ENCODE measurements around the gene TUBB2B. TPM values are rescaled to one million over a fixed set of nuclear protein-coding genes. Genes with fewer than 3 reads are reported as not detected.

Gene TUBB2B
- total and polyA plus RNA-seq, 9 of the 15 experiments (the other 6 are each of a cell fraction or from before 2014, with no cell fraction given), result 0.11 to 9.7 (median 4.6) TPM

GRCh38 chr6:3176562-3177355 is 50.7 kb downstream of the TUBB2B start (continued):
- TF ChIP-seq ZBTB40 (IDR thresholded peaks at IDR 0.05), result peak; percentile 63
- TF ChIP-seq ZBTB40 (CRISPR knock-in tag; IDR thresholded peaks at IDR 0.05), result no peak
- TF ChIP-seq THRAP3 (IDR thresholded peaks at IDR 0.05; ENCODE audit: borderline replicate concordance), result no peak
- peak; percentile 10; the same call in 1 of the 2 replicates for TF ChIP-seq ZBTB2 (IDR thresholded peaks at IDR 0.05)
- no peak for TF ChIP-seq MCM7 (IDR thresholded peaks at IDR 0.05)
- peak; percentile 50; the same call in 1 of the 2 replicates for TF ChIP-seq ZBTB33 (CRISPR knock-in tag; IDR thresholded peaks at IDR 0.05)
- no peak for TF ChIP-seq ZBTB9 (CRISPR knock-in tag; IDR thresholded peaks at IDR 0.05)
- 0 out of 2 replicates have a peak, but pooled peaks have one; percentile 29 for TF ChIP-seq MYC (IDR thresholded peaks at IDR 0.05; ENCODE audit: low read depth, low read length)
- TF ChIP-seq MYC (CRISPR knock-in tag; IDR thresholded peaks at IDR 0.05; ENCODE audit: borderline replicate concordance, low read depth), result no peak
- no peak for TF ChIP-seq NFE2 (IDR thresholded peaks at IDR 0.05; ENCODE audit: low read depth)
- TF ChIP-seq CREM (IDR thresholded peaks at IDR 0.05; ENCODE audit: low read depth), result peak; percentile 98
